Epithelial cell of esophagus (primary cell): ENCODE measurements around the gene KDF1.

Source experiments
- DNase-seq: peaks from one replicate; pipeline ENCODE4 v3.0.0; 2010; ENCODE audit warnings: low read depth
- H3K4me3 ChIP-seq: 2 replicates; pipeline ENCODE4 v1.5.1; 2011; ENCODE audit warnings: mild to moderate bottlenecking, low read length, control low read depth
- CTCF ChIP-seq: IDR thresholded peaks from 2 replicates; pipeline ENCODE4 v1.5.1; 2011; ENCODE audit warnings: low read depth, mild to moderate bottlenecking, low read length, control low read depth, inconsistent platforms; ENCODE audit not compliant: insufficient read depth; ENCODE audit errors: missing control alignments

The KDF1 gene

GRCh38 chr1:26981146-26981846, 21.0 kb upstream of the KDF1 start:
- DNase-seq, result no peak
- no peak overlapping the region for H3K4me3 ChIP-seq
- no peak for TF ChIP-seq CTCF

GRCh38 chr1:26978901-26979300, 18.6 kb upstream of the KDF1 start:
- DNase-seq, result no peak
- no peak overlapping the region for H3K4me3 ChIP-seq
- no peak for TF ChIP-seq CTCF

- no peak for DNase-seq
- no peak for TF ChIP-seq CTCF
- H3K4me3 ChIP-seq, result no peak overlapping the region
These were observed 16.6 kb upstream of the KDF1 start for GRCh38 chr1:26976621-26977510.

GRCh38 chr1:26972821-26973220, 12.6 kb upstream of the KDF1 start:
- DNase-seq, result no peak
- no peak overlapping the region for H3K4me3 ChIP-seq

GRCh38 chr1:26972390-26972789, 12.1 kb upstream of the KDF1 start:
- DNase-seq, result no peak
- TF ChIP-seq CTCF, result no peak
- no peak overlapping the region for H3K4me3 ChIP-seq

More at GRCh38 chr1:26972821-26973220, 12.6 kb upstream of the KDF1 start:
- TF ChIP-seq CTCF, result no peak

- DNase-seq, result no peak
- no peak overlapping the region for H3K4me3 ChIP-seq
- no peak for TF ChIP-seq CTCF
These were observed 11.3 kb upstream of the KDF1 start for GRCh38 chr1:26971590-26971989.
